ENCODE results near the gene SRBD1. TPM values are rescaled to one million over a fixed set of nuclear protein-coding genes. Genes with fewer than 3 reads are reported as not detected.

Gene SRBD1
- total and polyA plus RNA-seq, 12 donors = 2.5 to 13.5 (median 10.0) TPM

GRCh38 chr2:45612731-45613130 is 1.7 kb upstream of the SRBD1 start:
- intact Hi-C loops (cut with DNase I) = no loop called here
- H3K27ac ChIP-seq = no peak overlapping the region

GRCh38 chr2:45612285-45612684 is 1.2 kb upstream of the SRBD1 start:
- WGBS, 2 donors = 59 to 70% methylated on average over 2 of the region's 2 CpGs
- no peak overlapping the region for H3K4me3 ChIP-seq
- peak overlapping the region in 1 of 10 donors; percentile 94 for H3K27ac ChIP-seq
- no peaks in the 10 kb centered on the region for H3K27me3 ChIP-seq
- no peak for TF ChIP-seq CTCF (IDR thresholded peaks at IDR 0.05)
- intact Hi-C loops (cut with DNase I) = no loop called here
- H3K4me1 ChIP-seq = peaks cover 3 to 21% (median 12%) of the 10 kb centered on the region in 9 donors
- H3K9me3 ChIP-seq = no peaks in the 10 kb centered on the region
- ATAC-seq = no peak
- no peak for DNase-seq
- H3K36me3 ChIP-seq = no peaks in the 10 kb centered on the region

More at GRCh38 chr2:45612731-45613130, 1.7 kb upstream of the SRBD1 start:
- ATAC-seq (no peak), DNase-seq (no peak)
- no peak overlapping the region for H3K4me3 ChIP-seq
- H3K27me3 ChIP-seq = no peaks in the 10 kb centered on the region
- H3K4me1 ChIP-seq = peaks cover 3 to 21% (median 12%) of the 10 kb centered on the region in 9 donors
- 81 to 82% methylated on average over 2 of the region's 2 CpGs for WGBS, 2 donors
- no peaks in the 10 kb centered on the region for H3K9me3 ChIP-seq
- no peak for TF ChIP-seq CTCF (IDR thresholded peaks at IDR 0.05)
- no peaks in the 10 kb centered on the region for H3K36me3 ChIP-seq

GRCh38 chr2:45610281-45611019 is 617 bp downstream of the SRBD1 start:
- H3K27ac ChIP-seq = peak overlapping the region; percentile 31 to 94 (median 91)
- intact Hi-C loops (cut with DNase I) = no loop called here
- H3K4me3 ChIP-seq = peak overlapping the region; percentile 54 to 86 (median 78)
- 1% methylated on average over 23 of the region's 23 CpGs for WGBS, 2 donors
- H3K9me3 ChIP-seq = no peaks in the 10 kb centered on the region
- peak; percentile 62 to 89 (median 80) for ATAC-seq
- H3K36me3 ChIP-seq = peaks cover 0 to under 1% (median 0%) of the 10 kb centered on the region in 9 donors
- peaks cover 3 to 21% (median 12%) of the 10 kb centered on the region in 9 donors for H3K4me1 ChIP-seq
- TF ChIP-seq CTCF (IDR thresholded peaks at IDR 0.05) = peak in 5 of 9 donors; percentile 16 to 56 (median 51)
- DNase-seq = peak; percentile 36 to 52
- H3K27me3 ChIP-seq = no peaks in the 10 kb centered on the region

- peaks cover 3 to 21% (median 12%) of the 10 kb centered on the region in 9 donors for H3K4me1 ChIP-seq
- intact Hi-C loops (cut with DNase I) = no loop called here
- 86 to 88% methylated on average over 1 of the region's 1 CpG for WGBS, 2 donors
- ATAC-seq = no peak
- peaks cover 0 to 27% (median 0%) of the 10 kb centered on the region in 9 donors for H3K36me3 ChIP-seq
- DNase-seq = no peak
- no peak overlapping the region for H3K4me3 ChIP-seq
- no peaks in the 10 kb centered on the region for H3K9me3 ChIP-seq
- H3K27ac ChIP-seq = no peak overlapping the region
- peak in 7 of 9 donors; percentile 8 to 47 (median 23) for TF ChIP-seq CTCF (IDR thresholded peaks at IDR 0.05)
- no peaks in the 10 kb centered on the region for H3K27me3 ChIP-seq
Measured at GRCh38 chr2:45607701-45608100, 3.4 kb downstream of the SRBD1 start.

Data from heart right ventricle (tissue), 16 donors.